NB4 (cell line): ENCODE measurements around the gene SNX7.

Experiments
- POLR2A ChIP-seq: IDR thresholded peaks from 2 replicates; pipeline ENCODE4 v1.6.1; 2011; ENCODE audit warnings: mild to moderate bottlenecking; ENCODE audit not compliant: insufficient read length; ENCODE audit errors: extremely low read depth
- TF ChIP-seq, protein P1 (sequence below): IDR thresholded peaks from one replicate; pipeline ENCODE4 v1.5.1; 2012; ENCODE audit warnings: low read depth, low read length

DNA sequence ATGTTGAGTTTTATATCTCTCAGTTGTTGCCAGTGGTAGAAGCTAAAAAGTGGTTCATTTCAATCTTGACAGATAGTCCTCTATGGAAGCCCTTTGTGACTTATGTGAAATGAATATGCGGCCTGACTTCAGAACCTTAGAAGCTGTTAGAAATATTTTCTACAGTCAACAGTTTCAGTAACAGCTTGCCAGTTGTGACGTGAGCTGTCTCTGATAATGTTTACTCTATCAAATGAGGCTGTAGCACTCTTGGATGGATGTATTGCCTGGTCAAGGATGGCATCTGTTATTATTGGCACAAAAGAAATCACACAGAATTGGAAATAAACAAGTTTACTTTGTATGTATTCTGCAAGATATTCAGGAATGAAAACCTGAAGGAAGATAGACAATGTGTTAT lies 31.9 kb downstream of the SNX7 start:
- TF ChIP-seq, protein P1, sequence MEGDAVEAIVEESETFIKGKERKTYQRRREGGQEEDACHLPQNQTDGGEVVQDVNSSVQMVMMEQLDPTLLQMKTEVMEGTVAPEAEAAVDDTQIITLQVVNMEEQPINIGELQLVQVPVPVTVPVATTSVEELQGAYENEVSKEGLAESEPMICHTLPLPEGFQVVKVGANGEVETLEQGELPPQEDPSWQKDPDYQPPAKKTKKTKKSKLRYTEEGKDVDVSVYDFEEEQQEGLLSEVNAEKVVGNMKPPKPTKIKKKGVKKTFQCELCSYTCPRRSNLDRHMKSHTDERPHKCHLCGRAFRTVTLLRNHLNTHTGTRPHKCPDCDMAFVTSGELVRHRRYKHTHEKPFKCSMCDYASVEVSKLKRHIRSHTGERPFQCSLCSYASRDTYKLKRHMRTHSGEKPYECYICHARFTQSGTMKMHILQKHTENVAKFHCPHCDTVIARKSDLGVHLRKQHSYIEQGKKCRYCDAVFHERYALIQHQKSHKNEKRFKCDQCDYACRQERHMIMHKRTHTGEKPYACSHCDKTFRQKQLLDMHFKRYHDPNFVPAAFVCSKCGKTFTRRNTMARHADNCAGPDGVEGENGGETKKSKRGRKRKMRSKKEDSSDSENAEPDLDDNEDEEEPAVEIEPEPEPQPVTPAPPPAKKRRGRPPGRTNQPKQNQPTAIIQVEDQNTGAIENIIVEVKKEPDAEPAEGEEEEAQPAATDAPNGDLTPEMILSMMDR = no peak
- TF ChIP-seq POLR2A = no peak
